Testis (tissue), 2 donors: ENCODE data around the gene TFE3.

Source experiments
- POLR2A ChIP-seq: fragments of 450-650 bp; IDR thresholded peaks from one replicate; pipeline ENCODE4 v1.6.1; 2017; ENCODE audit warnings: antibody characterized with exemption, mild to moderate bottlenecking, moderate library complexity
- TF ChIP-seq, protein P1 (sequence below), 3 experiments: fragments of 450-650 bp in 2 of 3; fragments of 200-600 bp in 1 of 3; sonication (generic) in 1 of 3; IDR thresholded peaks; one replicate each; pipeline ENCODE4 v1.5.1; 2016 to 2019; ENCODE audit warnings: antibody characterized with exemption in 3 of 3, mild to moderate bottlenecking in 2 of 3, moderate library complexity in 1 of 3

DNA sequence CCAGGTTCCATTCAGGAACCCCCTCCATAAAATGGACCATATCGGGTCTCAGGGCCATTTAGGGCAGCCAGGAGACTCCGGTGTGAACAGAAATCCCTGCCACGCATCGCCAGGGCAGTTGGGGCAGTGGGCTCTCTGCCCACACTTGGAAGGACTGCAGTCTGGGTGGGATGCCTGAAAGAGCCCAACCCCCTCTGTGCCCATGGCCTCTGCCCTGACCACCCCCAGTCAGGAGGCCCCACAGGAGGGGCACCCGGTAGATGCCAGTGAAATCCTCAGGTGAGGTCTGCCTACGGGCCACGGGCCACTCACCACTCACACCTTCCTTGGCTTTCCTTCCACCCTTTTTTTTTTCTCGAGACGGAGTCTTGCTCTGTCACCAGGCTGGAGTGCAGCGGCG, 25.9 kb upstream of the TFE3 start:
- TF ChIP-seq, protein P1, sequence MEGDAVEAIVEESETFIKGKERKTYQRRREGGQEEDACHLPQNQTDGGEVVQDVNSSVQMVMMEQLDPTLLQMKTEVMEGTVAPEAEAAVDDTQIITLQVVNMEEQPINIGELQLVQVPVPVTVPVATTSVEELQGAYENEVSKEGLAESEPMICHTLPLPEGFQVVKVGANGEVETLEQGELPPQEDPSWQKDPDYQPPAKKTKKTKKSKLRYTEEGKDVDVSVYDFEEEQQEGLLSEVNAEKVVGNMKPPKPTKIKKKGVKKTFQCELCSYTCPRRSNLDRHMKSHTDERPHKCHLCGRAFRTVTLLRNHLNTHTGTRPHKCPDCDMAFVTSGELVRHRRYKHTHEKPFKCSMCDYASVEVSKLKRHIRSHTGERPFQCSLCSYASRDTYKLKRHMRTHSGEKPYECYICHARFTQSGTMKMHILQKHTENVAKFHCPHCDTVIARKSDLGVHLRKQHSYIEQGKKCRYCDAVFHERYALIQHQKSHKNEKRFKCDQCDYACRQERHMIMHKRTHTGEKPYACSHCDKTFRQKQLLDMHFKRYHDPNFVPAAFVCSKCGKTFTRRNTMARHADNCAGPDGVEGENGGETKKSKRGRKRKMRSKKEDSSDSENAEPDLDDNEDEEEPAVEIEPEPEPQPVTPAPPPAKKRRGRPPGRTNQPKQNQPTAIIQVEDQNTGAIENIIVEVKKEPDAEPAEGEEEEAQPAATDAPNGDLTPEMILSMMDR (IDR thresholded peaks at IDR 0.05), result no peak
- TF ChIP-seq POLR2A, result no peak
